Tibial nerve (tissue), 4 donors: ENCODE data around the gene ABCA7. TPM values are rescaled to one million over a fixed set of nuclear protein-coding genes. Genes with fewer than 3 reads are reported as not detected.

ENCODE experiments used
- DNase-seq, 2 donors: peaks; one replicate each; pipeline ENCODE4 v3.0.0-alpha.2; 2019; ENCODE audit warnings: low spot score in 2 of 2
- H3K27ac ChIP-seq, 4 donors: fragments of 200-600 bp; sonication (generic) in 3 of 4; one replicate each; pipeline ENCODE4 v1.5.1; 2017 to 2019; ENCODE audit warnings: mild to moderate bottlenecking in 1 of 4
- H3K27me3 ChIP-seq, 2 donors: fragments of 200-600 bp; sonication (generic) in 1 of 2; one replicate each; pipeline versions ENCODE4 v1.5.1 to v1.6.0; 2017 to 2019
- H3K36me3 ChIP-seq, 3 donors: fragments of 200-600 bp; sonication (generic); one replicate each; pipeline ENCODE4 v1.5.1; 2018 to 2019
- H3K4me1 ChIP-seq, 4 donors: fragments of 200-600 bp; sonication (generic) in 3 of 4; one replicate each; pipeline ENCODE4 v1.5.1; 2017 to 2019
- H3K4me3 ChIP-seq, 4 donors: fragments of 200-600 bp; sonication (generic) in 3 of 4; one replicate each; pipeline ENCODE4 v1.5.1; 2017 to 2019; ENCODE audit warnings: mild to moderate bottlenecking in 1 of 4, moderate library complexity in 1 of 4
- H3K9me3 ChIP-seq, 4 donors: fragments of 200-600 bp; sonication (generic) in 3 of 4; one replicate each; pipeline ENCODE4 v1.5.1; 2017 to 2019
- CTCF ChIP-seq, 5 experiments: fragments of 200-600 bp in 3 of 5; fragments of 450-650 bp in 2 of 5; sonication (generic) in 3 of 5; IDR thresholded peaks; one replicate each; pipeline ENCODE4 v1.5.1; 2016 to 2019; ENCODE audit warnings: antibody characterized with exemption in 5 of 5, mild to moderate bottlenecking in 3 of 5, moderate library complexity in 2 of 5
- EP300 ChIP-seq, 2 donors: sonication (generic); formaldehyde crosslinking; IDR thresholded peaks; one replicate each; pipeline ENCODE4 v1.6.1; 2017; ENCODE audit warnings: antibody characterized with exemption in 2 of 2, mild to moderate bottlenecking in 1 of 2
- POLR2A ChIP-seq, 2 donors: fragments of 450-650 bp; IDR thresholded peaks; one replicate each; pipeline ENCODE4 v1.6.1; 2017; ENCODE audit warnings: antibody characterized with exemption in 2 of 2, mild to moderate bottlenecking in 2 of 2, moderate library complexity in 2 of 2
- WGBS, 2 donors: methylation state at CpG; one replicate each; pipeline ENCODE4 v1.1.5; 2018; 5-methylcytosine and 5-hydroxymethylcytosine counted together
- total RNA-seq, 4 donors: library from RNA; depleted of rRNA; stranded (reverse); fragments of >200 nt; gene quantifications; one replicate each; pipeline ENCODE4 v1.1.0, GENCODE V29; 2016

ABCA7 gene
- total RNA-seq, 4 donors from 2014 or later: 9.6 to 25.8 (median 13.7) TPM

GRCh38 chr19:1081301-1082164, 41.6 kb downstream of the ABCA7 start:
- H3K4me1 ChIP-seq: peaks cover 0 to 27% (median 2%) of the 10 kb centered on the region in 4 donors
- TF ChIP-seq POLR2A (IDR thresholded peaks at IDR 0.05) (no peak), EP300 (IDR thresholded peaks at IDR 0.05) (no peak), CTCF (IDR thresholded peaks at IDR 0.05) (no peak)
- no peak for DNase-seq
- H3K27me3 ChIP-seq: peaks cover 0 to 5% of the 10 kb centered on the region in 2 donors
- H3K27ac ChIP-seq: no peak overlapping the region
- peaks cover 0 to 23% (median 0%) of the 10 kb centered on the region in 3 donors for H3K36me3 ChIP-seq
- no peaks in the 10 kb centered on the region for H3K9me3 ChIP-seq
- 54 to 78% methylated on average over 52 to 58 of the region's 58 CpGs for WGBS, 2 donors
- H3K4me3 ChIP-seq: peak overlapping the region in 1 of 4 donors; percentile 28

- no peak overlapping the region for H3K27ac ChIP-seq
- TF ChIP-seq POLR2A (IDR thresholded peaks at IDR 0.05) (no peak), EP300 (IDR thresholded peaks at IDR 0.05) (no peak), CTCF (IDR thresholded peaks at IDR 0.05) (no peak)
- no peaks in the 10 kb centered on the region for H3K9me3 ChIP-seq
- H3K4me3 ChIP-seq: peak overlapping the region in 1 of 4 donors; percentile 28
- peaks cover 0 to 30% (median 0%) of the 10 kb centered on the region in 3 donors for H3K36me3 ChIP-seq
- H3K27me3 ChIP-seq: peaks cover 0 to 5% of the 10 kb centered on the region in 2 donors
- WGBS, 2 donors: 38 to 46% methylated on average over 34 to 39 of the region's 51 CpGs
- H3K4me1 ChIP-seq: peaks cover 0 to 35% (median 3%) of the 10 kb centered on the region in 4 donors
- no peak for DNase-seq
These were observed 42.4 kb downstream of the ABCA7 start for GRCh38 chr19:1082165-1082927.

GRCh38 chr19:1082928-1083816, 43.3 kb downstream of the ABCA7 start:
- 80 to 84% methylated on average over 34 to 40 of the region's 59 CpGs for WGBS, 2 donors
- H3K27me3 ChIP-seq: peaks cover 0 to 5% of the 10 kb centered on the region in 2 donors
- peak overlapping the region in 1 of 4 donors; percentile 28 for H3K4me3 ChIP-seq
- no peak for TF ChIP-seq CTCF (IDR thresholded peaks at IDR 0.05)
- TF ChIP-seq POLR2A (IDR thresholded peaks at IDR 0.05): no peak
- TF ChIP-seq EP300 (IDR thresholded peaks at IDR 0.05): no peak
- DNase-seq: no peak
- H3K4me1 ChIP-seq: peaks cover 0 to 43% (median 8%) of the 10 kb centered on the region in 4 donors
- no peaks in the 10 kb centered on the region for H3K9me3 ChIP-seq
- peaks cover 0 to 37% (median 0%) of the 10 kb centered on the region in 3 donors for H3K36me3 ChIP-seq
- H3K27ac ChIP-seq: no peak overlapping the region

GRCh38 chr19:1084024-1084868, 44.3 kb downstream of the ABCA7 start:
- H3K4me3 ChIP-seq: no peak overlapping the region
- no peaks in the 10 kb centered on the region for H3K9me3 ChIP-seq
- H3K36me3 ChIP-seq: peaks cover 0 to 48% (median 0%) of the 10 kb centered on the region in 3 donors
- TF ChIP-seq CTCF (IDR thresholded peaks at IDR 0.05) (no peak), EP300 (IDR thresholded peaks at IDR 0.05) (no peak), POLR2A (IDR thresholded peaks at IDR 0.05) (no peak)
- WGBS, 2 donors: 81 to 82% methylated on average over 37 to 38 of the region's 43 CpGs
- H3K4me1 ChIP-seq: peaks cover 0 to 54% (median 17%) of the 10 kb centered on the region in 4 donors
- H3K27ac ChIP-seq: no peak overlapping the region
- H3K27me3 ChIP-seq: peaks cover 0 to 5% of the 10 kb centered on the region in 2 donors
- no peak for DNase-seq
